OCI-LY1 (cell line): ENCODE measurements around the gene PTPRD.

ENCODE experiments used
- CTCF ChIP-seq: fragments of 200-600 bp; sonication (generic), shearing (Covaris generic); IDR thresholded peaks from 2 replicates; pipeline ENCODE4 v1.5.1; 2017; ENCODE audit warnings: mild to moderate bottlenecking, antibody characterized with exemption, low read length, moderate library complexity, mixed read lengths
- EZH2 ChIP-seq: fragments of 200-600 bp; sonication (generic), shearing (Covaris generic); IDR thresholded peaks from 2 replicates; pipeline ENCODE4 v1.8.0; 2017; ENCODE audit warnings: borderline replicate concordance, mixed run types, mild to moderate bottlenecking, antibody characterized with exemption, low read length, moderate library complexity, mixed read lengths

GRCh38 chr9:8649807-8650206, 1963.0 kb downstream of the PTPRD start:
- TF ChIP-seq CTCF (no peak), EZH2 (no peak)
